OCI-LY7 (cell line): ENCODE data around the gene CRYM. TPM values are rescaled to one million over a fixed set of nuclear protein-coding genes. Genes with fewer than 3 reads are reported as not detected.

ENCODE experiments used
- BruUV-seq: library from RNA; stranded (reverse); fragments of 400-500 nt; replicated peaks from 2 replicates; lab custom pipeline; 2021; lab: Mats Ljungman, UMichigan
- CTCF ChIA-PET: fragments of 300-600 bp; sonication (Branson Sonifier 250); formaldehyde crosslinking; loops from one replicate; lab custom pipeline; 2022; ENCODE audit warnings: antibody characterized with exemption; ENCODE audit not compliant: unreplicated experiment; lab: Charles Lee
- POLR2A ChIA-PET: fragments of 300-600 bp; sonication (Branson Sonifier 250); formaldehyde crosslinking; loops from one replicate; lab custom pipeline; 2022; ENCODE audit warnings: antibody characterized with exemption; lab: Charles Lee
- DNase-seq: peaks from one replicate; pipeline ENCODE4 v3.0.0-alpha.2; 2015; ENCODE audit warnings: low spot score
- H2AFZ ChIP-seq: fragments of 200-600 bp; sonication (generic), shearing (Covaris generic); 2 replicates; pipeline ENCODE4 v1.6.1; 2014; ENCODE audit warnings: mild to moderate bottlenecking, antibody characterized with exemption, low read length, moderate library complexity
- H3K27ac ChIP-seq: fragments of 200-600 bp; sonication (generic); 2 replicates; pipeline ENCODE4 v1.5.1; 2014; ENCODE audit warnings: mixed run types, low read depth, mild to moderate bottlenecking, moderate library complexity, low read length, inconsistent platforms; ENCODE audit not compliant: poor library complexity, severe bottlenecking
- H3K36me3 ChIP-seq: fragments of 200-600 bp; sonication (generic); 2 replicates; pipeline ENCODE4 v1.6.1; 2014; ENCODE audit warnings: mild to moderate bottlenecking, antibody characterized with exemption, low read length, moderate library complexity, mixed read lengths; ENCODE audit not compliant: insufficient read depth
- H3K4me1 ChIP-seq: fragments of 200-600 bp; sonication (generic); 2 replicates; pipeline ENCODE4 v1.5.1; 2014; ENCODE audit warnings: mild to moderate bottlenecking, low read length; ENCODE audit not compliant: insufficient read depth, poor library complexity, severe bottlenecking
- H3K4me2 ChIP-seq: fragments of 200-600 bp; sonication (generic); 2 replicates; pipeline ENCODE4 v1.6.1; 2014; ENCODE audit warnings: mild to moderate bottlenecking, low read length
- H3K4me3 ChIP-seq: fragments of 200-600 bp; sonication (generic); 2 replicates; pipeline ENCODE4 v1.5.1; 2014; ENCODE audit warnings: mild to moderate bottlenecking, low read depth, low read length; ENCODE audit not compliant: poor library complexity, severe bottlenecking
- H3K79me2 ChIP-seq: fragments of 200-600 bp; sonication (generic); 2 replicates; pipeline ENCODE4 v1.6.1; 2016; ENCODE audit warnings: low read depth, mild to moderate bottlenecking, low read length, moderate library complexity, mixed read lengths; ENCODE audit not compliant: insufficient read depth
- H3K9me2 ChIP-seq: fragments of 200-600 bp; sonication (generic); 2 replicates; pipeline ENCODE4 v1.6.1; 2016; ENCODE audit warnings: mild to moderate bottlenecking, low read length, mixed read lengths; ENCODE audit not compliant: insufficient read depth
- H3K9me3 ChIP-seq: fragments of 200-600 bp; sonication (generic); 2 replicates; pipeline ENCODE4 v1.6.1; 2014; ENCODE audit warnings: mild to moderate bottlenecking, mixed run types, low read length, mixed read lengths
- H4K20me1 ChIP-seq: fragments of 200-600 bp; sonication (generic); 2 replicates; pipeline ENCODE4 v1.6.1; 2014; ENCODE audit warnings: mild to moderate bottlenecking, antibody characterized with exemption, low read length, moderate library complexity, mixed read lengths; ENCODE audit not compliant: insufficient read depth
- EZH2phosphoT487 ChIP-seq: fragments of 200-600 bp; sonication (generic); IDR thresholded peaks from 2 replicates; pipeline ENCODE4 v1.6.1; 2018; ENCODE audit warnings: low read depth, borderline replicate concordance, mild to moderate bottlenecking, mixed run types, antibody characterized with exemption, low read length, moderate library complexity, mixed read lengths
- intact Hi-C: fragments of 100-400 bp; cut with micrococcal nuclease; formaldehyde crosslinking; loops from one replicate; pipeline ENCODE4 v1.10.0; 2022; ENCODE audit not compliant: unreplicated experiment
- total RNA-seq, 2 experiments: library from RNA; depleted of rRNA in 1 of 2; stranded (reverse); fragments of >200 nt in 1 of 2; shearing (Covaris generic) in 1 of 2; gene quantifications; 2 replicates each; pipeline ENCODE4 v1.2.3, GENCODE V29; 2014 to 2022
- TF ChIP-seq, protein P1 (sequence below): fragments of 200-600 bp; sonication (generic); conservative IDR thresholded peaks from 2 replicates; pipeline ENCODE4 v1.5.1; 2014; ENCODE audit warnings: mild to moderate bottlenecking, antibody characterized with exemption, low read length, moderate library complexity, mixed read lengths

CRYM gene
- total RNA-seq, 2 experiments from 2014 or later, result 0.23 to 0.28 TPM

DNA sequence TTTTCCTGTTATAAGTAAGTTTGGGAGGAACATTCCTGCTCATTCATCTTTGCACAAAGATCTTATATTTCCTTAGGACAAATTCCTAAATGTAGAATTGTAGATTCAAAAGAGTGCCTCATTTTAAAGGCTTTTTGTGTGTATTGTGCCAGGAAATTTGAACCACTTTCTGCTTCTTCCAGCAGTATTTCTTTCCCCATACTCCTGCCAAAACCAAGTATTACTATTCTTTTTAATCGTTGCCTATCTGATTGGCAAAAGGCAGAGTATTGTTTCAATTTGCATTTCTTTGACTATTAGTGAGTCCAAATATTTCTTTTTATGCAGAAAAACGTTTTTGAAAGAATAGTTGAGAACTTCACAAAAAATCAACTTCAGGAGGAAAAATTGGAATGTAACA is 35.3 kb downstream of the CRYM start:
- no peaks in the 10 kb centered on the region for H3K36me3 ChIP-seq
- BruUV-seq, result no TSS peak
- H3K4me3 ChIP-seq, result no peak overlapping the region
- no peaks in the 10 kb centered on the region for H3K9me2 ChIP-seq
- H4K20me1 ChIP-seq, result no peaks in the 10 kb centered on the region
- H3K79me2 ChIP-seq, result no peaks in the 10 kb centered on the region
- CTCF ChIA-PET, result no interaction called here
- H3K4me2 ChIP-seq, result no peak overlapping the region
- no peaks in the 10 kb centered on the region for H3K9me3 ChIP-seq
- no peak for DNase-seq
- no peak overlapping the region for H2AFZ ChIP-seq
- no peaks in the 10 kb centered on the region for H3K4me1 ChIP-seq
- intact Hi-C loops, result no loop called here
- POLR2A ChIA-PET, result interaction anchor here (0.7 kb wide), 1 partner anchor 1841 kb away, joined by 3 read pairs; no protein-coding TSS in a partner anchor
- TF ChIP-seq, protein P1, sequence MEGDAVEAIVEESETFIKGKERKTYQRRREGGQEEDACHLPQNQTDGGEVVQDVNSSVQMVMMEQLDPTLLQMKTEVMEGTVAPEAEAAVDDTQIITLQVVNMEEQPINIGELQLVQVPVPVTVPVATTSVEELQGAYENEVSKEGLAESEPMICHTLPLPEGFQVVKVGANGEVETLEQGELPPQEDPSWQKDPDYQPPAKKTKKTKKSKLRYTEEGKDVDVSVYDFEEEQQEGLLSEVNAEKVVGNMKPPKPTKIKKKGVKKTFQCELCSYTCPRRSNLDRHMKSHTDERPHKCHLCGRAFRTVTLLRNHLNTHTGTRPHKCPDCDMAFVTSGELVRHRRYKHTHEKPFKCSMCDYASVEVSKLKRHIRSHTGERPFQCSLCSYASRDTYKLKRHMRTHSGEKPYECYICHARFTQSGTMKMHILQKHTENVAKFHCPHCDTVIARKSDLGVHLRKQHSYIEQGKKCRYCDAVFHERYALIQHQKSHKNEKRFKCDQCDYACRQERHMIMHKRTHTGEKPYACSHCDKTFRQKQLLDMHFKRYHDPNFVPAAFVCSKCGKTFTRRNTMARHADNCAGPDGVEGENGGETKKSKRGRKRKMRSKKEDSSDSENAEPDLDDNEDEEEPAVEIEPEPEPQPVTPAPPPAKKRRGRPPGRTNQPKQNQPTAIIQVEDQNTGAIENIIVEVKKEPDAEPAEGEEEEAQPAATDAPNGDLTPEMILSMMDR, result no peak
- TF ChIP-seq EZH2phosphoT487, result no peak
- H3K27ac ChIP-seq, result no peak overlapping the region

GRCh38 chr16:21239646-21240045 is 38.4 kb downstream of the CRYM start:
- H3K9me2 ChIP-seq, result 0 out of 2 replicates have a peak, but pooled peaks cover 3% of the 10 kb centered on the region
- TF ChIP-seq EZH2phosphoT487, result no peak
- TF ChIP-seq, protein P1, result no peak
- no peaks in the 10 kb centered on the region for H3K9me3 ChIP-seq
- intact Hi-C loops, result no loop called here
- H3K4me1 ChIP-seq, result no peaks in the 10 kb centered on the region
- CTCF ChIA-PET, result no interaction called here
- H4K20me1 ChIP-seq, result no peaks in the 10 kb centered on the region
- no peak overlapping the region for H3K27ac ChIP-seq
- H3K79me2 ChIP-seq, result no peaks in the 10 kb centered on the region
- POLR2A ChIA-PET, result interaction anchor here (0.6 kb wide), 1 partner anchor 103 kb away, joined by 3 read pairs; no protein-coding TSS in a partner anchor
- no peak overlapping the region for H2AFZ ChIP-seq
- H3K4me3 ChIP-seq, result no peak overlapping the region
- no TSS peak for BruUV-seq
- no peak for DNase-seq
- no peak overlapping the region for H3K4me2 ChIP-seq
- H3K36me3 ChIP-seq, result no peaks in the 10 kb centered on the region

DNA sequence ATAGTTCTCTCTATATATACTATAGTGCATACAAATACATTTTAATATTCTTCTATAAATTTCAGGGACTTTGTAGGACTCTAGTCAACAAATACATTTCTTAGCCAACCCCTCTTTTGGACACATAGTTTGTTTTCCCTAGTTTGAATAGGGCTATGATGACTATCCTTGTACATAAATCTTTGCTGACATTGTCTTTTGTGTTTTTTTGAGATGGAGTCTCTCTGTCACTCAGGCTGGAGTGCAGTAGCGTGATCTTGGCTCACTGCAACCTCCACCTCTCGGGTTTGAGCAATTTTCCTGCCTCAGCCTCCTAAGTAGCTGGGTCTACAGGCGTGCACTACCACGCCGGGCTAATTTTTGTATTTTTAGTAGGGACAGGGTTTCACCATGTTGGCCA is 41.3 kb downstream of the CRYM start:
- intact Hi-C loops, result no loop called here
- CTCF ChIA-PET, result no interaction called here
- H3K4me3 ChIP-seq, result no peak overlapping the region
- H3K4me2 ChIP-seq, result no peak overlapping the region
- POLR2A ChIA-PET, result interaction anchor here (0.6 kb wide), 1 partner anchor 63 kb away, joined by 3 read pairs; no protein-coding TSS in a partner anchor
- no peaks in the 10 kb centered on the region for H3K4me1 ChIP-seq
- H3K9me2 ChIP-seq, result 0 out of 2 replicates have a peak, but pooled peaks cover 3% of the 10 kb centered on the region
- H3K9me3 ChIP-seq, result no peaks in the 10 kb centered on the region
- no peak for DNase-seq
- no peak overlapping the region for H2AFZ ChIP-seq
- no TSS peak for BruUV-seq
- H3K27ac ChIP-seq, result no peak overlapping the region
- no peak for TF ChIP-seq EZH2phosphoT487
- TF ChIP-seq, protein P1, result no peak
- H4K20me1 ChIP-seq, result no peaks in the 10 kb centered on the region
- no peaks in the 10 kb centered on the region for H3K36me3 ChIP-seq
- H3K79me2 ChIP-seq, result no peaks in the 10 kb centered on the region
